Measurements from ENCODE around the gene IL16.

IL16 gene

DNA sequence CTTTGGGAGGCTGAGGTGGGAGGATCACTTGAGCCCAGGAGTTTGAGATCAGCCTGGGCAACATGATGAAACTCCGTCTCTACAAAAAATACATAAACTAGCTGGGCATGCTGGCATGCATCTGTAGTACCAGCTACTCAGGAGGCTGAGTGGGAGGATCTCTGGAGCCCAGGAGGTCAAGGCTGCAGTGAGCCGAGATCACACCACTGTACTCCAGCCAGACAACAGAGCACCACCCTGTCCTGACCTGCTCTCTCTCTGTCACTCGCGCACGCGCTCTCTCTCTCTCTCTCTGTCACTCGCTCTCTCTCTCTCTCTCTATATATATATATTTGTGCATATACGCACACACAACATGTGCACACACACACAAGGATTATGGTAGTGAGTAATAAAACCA lies 61.8 kb downstream of the IL16 start:
- DNase-seq = no peak

DNA sequence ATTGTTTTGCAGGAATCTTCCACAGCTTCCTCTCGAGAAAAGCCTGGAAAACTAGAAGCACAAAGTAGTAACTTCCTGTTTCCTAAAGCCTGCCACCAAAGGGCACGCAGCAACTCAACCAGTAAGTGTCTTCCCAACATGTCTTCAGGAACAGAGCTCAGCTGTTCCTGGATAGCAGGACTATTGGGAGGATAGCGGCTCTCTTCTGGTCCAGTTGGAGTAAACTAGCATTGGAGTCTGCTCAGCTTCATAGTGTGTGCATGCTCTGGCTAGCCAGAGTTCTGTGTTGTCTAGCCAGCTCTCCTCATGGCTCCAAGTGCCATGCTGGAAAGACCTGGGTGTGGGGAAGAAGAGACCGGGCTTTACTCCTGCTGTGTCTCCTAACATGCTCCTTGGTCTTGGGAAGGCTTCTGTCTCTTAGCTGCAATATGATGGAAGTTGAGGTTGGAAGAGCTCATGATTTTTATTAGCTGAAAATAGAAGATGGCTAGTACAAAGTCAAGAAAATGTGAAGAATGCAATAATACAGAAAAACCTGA lies 63.1 kb downstream of the IL16 start:
- no peak for DNase-seq

DNA sequence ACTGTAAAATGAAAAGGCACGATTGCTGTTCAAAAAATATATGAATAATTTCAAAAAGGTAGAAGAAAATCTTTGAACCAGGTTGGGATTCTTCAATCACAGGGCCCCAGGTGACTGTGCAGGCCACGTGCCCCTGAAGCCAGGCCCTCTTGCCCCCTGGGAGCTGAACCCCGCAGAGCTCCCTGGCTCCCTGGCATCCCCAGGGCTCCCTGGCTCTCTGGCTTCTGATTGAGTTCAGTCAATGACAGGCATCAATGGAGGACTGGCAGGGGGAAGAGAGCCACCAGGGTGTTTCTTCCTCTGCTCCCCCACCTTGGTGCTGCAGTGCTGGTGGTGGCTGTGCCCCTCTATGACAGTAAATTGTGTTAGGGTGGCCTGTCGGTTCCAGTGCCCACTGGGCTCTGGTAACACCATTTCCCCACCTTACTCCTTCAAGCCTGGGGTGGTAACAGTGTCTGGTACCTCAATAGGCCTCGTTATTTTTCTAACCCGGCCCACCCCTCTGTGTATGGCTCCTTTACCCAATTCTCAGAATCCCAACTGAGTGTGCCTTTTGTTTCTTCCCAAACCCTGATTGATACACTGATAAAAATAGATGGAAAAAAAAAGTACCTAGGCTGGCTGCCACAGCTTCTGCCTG lies 64.6 kb downstream of the IL16 start:
- DNase-seq = no peak

DNA sequence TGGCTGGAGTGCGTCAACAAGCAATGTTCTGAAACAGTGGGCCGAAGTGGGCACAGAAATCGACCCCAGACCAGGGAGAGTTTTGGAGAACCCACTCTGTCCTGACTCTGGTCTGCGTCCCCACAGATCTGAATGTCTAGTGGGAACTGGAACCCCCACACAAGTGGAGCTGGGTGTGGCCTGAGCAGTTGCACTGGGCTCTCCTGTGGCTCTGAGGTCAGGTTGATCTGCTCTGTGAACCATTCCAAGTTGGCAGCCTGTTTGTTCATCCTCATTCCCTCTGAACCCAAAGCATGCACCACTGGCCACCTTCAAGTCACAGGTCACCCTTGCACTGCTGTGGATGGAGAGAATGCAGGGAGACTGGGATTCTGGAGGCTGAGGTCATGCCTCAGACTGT lies 66.8 kb downstream of the IL16 start:
- DNase-seq = no peak

DNA sequence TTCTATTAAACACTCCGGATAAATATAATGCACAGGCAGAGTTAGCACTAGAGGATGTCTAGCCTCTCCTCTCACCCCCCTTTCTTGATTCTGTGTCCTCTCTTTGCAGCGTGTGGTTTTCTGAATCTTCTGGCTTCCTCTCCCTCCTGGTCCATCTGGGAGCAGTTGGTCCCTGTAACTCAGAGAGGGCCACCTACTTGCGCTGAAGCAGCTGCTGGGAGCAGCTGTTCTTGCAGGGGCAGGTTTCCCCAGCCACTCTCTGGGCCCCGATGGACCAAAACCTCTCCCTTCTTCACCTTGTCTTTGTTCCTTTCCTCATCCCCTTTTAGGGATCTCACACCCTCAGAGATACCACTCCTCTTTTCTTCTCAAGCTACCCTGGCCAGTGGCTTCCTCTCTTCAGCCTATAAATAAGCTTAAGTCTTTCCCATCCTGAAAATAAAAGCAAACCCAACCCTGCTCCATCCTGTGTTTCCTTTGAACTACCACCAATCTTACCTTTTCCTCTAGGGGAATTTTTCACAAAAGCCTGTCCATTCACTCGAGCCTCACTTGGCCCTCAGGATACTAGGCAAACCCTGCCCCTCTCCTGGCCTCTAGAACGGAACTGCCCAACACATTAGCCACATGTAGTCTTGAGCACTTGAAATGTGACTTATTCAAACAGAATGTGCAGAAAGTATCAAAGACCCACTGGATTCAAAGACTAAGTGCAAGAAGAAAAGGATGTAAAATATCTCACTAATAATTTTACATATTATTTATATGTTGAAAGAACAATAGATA lies 67.6 kb downstream of the IL16 start:
- DNase-seq = no peak

DNA sequence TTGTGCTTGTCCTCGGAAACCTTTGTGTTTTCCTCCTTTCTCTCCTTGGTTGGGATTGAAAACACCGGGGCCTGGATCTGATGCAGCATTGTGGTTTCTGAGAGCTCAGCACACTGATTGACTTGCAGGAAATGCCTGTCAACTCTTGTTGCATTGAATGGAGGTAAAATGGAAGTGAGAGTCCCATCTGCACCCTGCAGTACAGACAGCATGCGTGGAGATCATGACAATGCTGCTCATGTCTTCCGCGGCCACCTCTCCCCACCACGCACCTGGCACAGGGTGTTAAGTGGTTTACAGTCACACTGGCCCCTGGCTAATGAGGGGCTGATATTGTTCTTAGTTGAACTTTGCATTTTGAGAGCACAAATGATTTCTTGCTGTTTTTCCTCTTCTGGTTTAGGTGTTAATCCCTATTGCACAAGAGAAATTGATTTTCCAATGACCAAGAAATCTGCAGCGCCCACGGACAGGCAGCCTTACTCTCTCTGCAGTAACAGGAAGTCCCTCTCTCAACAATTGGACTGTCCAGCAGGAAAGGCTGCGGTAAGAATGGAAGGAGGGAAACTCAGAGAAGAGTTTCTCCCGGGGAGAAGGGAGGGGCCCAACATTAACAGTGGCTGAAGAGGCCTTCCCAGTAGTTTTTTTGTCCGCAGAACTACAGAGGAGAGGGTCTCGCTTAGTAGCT lies 68.7 kb downstream of the IL16 start:
- DNase-seq = no peak

DNA sequence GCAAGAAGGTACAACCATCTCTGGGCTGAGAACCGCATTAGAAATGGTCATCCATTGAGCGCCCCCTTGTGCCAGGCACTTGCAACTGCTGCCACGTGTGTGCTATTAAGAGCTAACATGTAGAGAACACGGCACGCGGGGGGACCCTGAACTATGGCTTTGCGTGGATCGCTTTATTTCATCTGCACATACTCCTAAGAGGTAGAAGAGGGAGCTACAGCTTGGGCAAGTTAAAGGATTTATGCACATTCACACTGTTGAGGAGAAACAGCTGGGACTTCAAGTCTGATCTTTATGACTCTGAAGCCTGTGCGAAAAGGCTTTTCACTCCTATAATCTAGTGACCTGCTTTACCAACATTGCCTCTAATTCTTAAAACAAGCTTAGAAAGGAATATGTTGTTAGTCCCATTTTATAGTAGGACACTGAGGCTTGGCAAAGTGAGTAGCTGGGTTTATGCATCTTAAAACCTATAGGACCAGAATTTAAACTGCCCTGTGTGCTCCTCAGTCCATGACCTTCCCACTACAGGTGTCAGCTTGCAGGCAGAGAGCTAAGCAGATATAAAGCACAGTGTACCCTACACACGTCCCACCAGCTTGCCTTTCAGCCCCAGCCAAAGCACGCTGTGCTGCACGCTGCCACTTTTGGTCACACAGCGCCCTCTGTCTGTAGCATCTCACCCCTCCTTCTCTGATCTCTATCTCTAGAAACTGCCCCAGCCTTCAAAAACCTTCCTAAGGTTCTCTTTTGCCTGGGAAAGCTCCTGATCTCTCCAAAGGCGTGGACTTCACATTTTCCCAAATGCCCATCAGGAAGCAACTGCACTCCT lies 69.5 kb downstream of the IL16 start:
- peak; percentile 54 for DNase-seq

DNA sequence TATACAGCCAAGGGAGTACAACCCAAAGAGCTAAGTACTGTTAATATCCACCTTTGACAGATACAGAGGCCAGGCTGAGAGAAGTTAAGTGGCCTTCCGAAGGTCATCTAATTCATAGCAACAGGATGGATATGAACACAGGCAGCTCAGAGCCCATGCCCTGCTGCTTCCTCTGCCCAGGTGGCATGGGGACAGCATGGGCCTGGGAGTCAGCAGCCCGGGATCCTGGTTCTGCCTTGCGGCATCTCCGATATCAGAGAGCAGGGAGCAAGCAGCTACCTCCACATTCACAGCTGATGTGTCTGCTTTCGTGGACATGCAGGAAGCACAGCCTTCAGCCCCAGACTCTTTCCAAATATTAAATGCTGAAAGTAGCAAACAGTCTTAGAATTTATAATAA lies 71.7 kb downstream of the IL16 start:
- DNase-seq = no peak

DNA sequence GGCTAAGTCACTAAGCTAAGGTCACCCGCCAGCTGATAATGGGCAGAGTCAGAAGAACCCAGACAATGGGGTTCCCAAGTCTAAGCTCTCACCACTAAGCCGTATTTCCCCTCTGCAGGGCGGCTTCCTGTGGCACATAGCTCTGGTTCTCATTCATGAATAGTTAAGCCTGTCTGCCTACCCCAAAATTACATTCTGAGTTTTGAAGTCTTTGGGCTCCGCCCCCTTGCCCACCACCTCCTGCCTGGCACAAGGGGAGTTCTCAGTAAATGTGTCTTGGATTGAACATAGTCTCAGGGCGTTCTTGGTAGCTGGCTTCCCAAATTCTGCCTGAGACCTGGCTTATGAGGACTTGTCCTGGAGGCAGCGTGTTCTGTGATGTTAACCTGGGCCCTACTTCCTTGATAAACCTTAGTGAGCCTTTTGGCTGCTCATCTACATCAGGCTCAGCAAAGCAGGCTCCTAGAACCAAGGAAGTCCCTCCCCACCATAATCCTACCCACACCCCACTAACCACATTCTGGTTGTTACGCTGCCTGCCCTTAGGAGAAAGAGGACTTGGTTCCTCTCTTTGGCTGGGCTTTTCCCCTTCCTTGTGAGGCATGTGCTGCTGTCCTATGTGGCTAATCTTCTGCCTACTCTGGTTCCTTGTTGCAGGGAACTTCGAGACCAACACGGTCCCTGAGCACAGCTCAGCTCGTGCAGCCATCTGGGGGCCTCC lies 72.4 kb downstream of the IL16 start:
- DNase-seq = no peak

DNA sequence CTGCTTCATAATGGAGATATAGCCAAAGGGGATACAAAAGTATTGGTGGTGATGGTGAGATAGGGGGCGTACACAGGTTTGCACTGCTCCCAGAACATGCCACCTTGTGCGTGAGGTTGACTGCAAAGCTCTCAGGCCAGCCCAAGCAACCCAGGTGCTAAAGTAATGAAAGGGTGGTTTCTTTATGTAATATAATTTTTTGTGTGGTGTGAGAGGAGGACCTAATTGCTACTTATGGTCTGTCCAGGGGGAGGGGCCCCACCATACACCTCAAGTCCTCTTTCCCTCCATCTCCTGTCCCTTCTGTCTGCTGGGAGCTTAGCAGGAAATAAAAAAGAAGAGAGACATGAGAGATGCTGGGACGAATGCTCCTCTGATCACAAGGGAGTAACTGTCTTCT lies 73.5 kb downstream of the IL16 start:
- DNase-seq = no peak

DNA sequence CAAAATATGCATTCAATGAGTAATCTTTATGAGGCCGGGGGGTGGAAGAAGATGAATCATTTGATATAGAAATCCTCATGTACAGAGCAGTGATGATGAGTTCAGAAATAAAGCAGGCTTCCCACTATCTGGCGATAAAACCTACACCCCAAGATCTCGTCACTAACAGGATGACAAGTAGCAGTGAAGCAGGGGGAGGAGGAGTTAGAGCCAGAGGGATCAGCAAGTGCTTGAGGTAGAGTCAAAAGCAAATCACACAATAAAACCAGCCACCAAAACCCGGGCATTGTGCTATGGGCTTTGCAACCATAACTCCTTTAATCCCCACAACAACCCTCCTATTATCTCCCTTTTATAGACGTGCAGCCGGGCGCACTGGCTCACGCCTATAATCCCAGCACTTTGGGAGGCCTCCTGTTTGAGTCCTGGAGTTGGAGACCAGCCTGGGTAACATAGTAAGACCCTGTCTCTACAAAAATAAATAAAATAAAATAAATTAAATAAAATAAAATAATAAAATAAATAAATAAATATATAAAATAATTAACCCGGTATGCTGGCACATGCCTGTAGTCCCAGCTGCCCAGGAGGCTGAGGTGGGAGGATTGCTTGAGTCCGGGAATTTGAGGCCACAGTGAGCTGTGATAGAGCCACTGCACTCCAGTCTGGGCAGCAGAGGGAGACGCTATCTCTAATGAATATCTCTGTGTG lies 74.3 kb downstream of the IL16 start:
- DNase-seq = no peak

DNA sequence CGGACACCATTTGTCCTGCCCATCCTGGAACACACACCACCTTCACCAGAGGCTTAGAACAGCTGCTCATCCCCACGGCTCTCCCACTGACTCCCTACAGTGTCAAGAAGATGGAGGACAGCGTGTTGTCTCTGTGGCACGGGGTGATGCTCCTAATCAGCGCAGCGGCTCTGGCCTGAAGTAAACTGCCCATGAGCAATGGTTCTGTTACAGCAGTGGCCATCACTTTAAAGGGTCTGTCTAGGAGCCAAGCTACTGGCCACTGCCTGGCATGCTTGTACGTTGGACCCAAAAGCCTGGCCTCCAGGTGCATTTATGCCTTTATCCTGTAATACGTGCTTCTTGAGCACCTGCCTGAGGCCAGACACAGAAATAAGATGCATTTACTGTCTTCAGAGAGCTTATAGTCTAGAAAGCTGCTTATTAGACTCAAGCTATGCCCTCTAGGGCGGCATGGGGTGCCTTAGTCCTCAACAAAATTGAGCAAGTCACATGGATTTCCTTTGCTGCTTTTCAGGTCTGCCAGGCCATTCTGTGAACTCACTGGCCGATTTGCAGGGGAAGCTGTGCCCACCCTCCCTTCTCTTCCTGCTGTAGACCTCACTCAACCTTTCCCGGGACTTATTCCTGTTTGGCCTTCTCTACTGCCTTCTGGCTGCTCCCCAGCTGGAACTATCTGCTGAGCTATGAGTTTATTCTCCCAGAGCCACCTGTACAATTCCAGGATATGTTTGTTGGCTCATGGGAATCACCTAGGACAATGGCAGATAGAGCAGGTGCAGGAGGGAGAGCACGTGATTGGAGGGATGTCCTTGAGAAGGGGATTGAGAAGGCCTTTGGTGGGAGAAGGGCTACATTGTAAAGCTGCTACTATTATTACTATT lies 75.3 kb downstream of the IL16 start:
- no peak for DNase-seq

DNA sequence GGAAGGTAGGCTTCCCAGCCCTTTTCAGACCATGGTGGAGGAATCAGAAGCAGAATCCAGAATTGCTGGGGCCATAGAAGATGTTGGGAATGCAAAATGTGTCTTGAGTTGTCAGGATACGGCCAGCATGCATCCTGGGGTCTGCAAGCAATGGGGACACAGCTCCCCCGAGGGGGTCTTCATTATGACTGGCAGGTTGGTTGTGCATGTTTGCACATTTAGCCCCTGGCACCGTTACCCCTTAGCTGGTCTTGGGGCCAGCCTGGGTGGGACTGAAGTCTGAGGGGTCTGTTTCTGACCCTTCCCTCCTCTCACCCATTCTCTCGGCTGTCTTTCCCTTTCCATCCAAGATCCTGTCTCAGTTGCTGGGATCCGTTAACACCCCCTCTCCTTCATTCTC lies 76.5 kb downstream of the IL16 start:
- DNase-seq = no peak

DNA sequence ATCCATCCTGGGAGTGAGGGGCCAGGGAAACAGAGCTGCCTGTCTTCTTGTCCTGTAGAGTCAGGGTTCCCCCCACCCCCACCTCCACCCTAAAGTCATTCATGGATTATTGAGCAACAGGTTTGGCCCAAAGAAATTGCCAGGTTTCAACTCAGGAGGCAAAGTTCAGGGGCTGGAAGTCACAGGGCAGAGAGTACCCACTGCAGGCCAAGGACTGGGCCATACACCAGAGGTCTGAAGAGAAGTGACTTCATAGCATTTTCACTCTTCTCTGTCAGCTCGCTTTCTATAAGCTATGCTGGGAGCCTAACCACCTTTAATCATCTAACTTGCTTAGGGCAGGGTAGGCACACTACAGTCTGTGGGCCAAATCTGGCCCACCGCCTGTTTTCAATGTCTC lies 77.2 kb downstream of the IL16 start:
- no peak for DNase-seq

DNA sequence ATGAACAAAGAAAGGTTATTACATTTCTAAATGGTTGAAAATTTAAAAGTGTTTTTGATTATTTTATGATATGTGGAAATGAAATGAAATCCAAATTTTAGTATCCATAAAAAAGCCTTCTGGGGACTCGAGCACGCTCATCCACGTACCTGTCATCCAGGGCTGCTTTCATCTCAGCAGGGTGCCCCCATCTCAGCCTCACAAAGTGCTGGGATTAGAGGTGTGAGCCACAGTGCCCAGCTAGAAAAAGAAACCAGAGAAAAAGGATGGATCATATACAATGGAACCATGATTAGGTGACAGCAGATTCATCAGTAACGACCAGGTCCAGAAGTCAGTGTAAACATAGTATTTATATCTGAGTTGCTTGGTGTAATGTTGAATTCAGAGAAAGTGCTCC lies 77.6 kb downstream of the IL16 start:
- DNase-seq = no peak

DNA sequence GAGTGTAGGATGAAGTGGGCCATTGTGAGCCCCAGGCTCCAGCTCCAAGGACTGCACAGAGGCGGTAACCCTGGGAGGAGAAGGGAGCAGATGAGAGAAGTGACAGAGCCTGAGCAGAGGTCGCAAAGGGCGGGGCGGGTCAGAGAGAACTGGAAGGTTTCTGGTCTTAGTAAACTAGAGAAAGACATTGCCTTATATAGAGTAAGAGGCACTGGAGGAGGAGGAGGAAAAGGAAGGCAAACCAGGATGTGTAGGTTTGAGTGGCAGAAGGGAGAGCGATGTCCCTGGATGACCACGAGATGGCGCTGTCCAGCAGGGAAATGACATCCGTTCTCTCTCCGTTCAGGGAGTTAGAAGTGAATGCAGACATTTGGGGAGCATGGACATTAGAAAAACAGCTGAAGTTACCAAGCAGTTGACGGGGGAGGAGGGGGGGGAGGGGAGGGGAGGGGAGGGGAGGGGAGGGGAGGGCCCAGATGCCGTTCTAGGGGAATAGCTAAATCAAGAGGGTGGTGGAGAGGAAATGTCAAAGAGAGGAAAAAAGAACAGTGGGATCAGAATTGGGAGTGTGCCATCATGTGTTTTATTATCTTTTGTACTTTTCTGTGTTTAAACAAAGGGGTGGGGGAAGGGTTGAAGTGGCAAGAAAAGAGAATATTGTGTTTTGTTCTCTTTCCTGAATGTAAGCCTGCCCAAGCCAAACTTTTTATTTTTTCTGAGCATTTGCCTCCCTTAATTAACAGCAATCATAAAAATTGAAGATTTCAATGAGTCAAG lies 78.4 kb downstream of the IL16 start:
- peak; percentile 34 for DNase-seq

DNA sequence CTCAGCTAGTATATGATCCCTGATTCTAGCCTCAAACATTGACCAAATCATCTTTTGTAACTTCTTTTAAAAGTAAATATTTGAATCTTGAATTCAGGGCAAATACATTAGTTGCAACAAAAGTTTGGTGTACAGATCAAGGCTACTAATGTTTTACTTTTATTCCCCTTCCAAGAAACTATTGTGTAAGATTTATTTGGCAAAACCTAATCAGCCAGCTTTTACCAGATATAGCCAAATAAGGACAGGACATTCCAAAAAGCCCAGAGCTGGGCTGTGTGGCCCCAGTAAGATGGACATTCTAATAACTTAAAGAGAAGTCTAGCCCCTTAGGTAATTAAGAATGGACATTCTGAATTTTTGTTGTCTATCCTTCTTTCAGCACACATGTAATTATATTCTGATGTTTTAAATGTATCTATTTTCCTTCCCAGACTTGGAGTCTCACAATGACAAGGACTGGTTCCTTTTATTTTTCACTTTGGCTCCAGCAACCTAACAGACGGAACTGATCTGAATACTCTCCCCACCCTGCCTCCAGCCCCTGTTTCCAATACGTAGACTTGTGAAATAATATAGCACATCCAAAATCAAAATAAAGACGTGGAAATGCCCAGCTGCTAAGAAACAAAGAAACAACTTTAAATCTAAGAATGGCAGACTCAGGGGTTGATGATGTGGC lies 79.2 kb downstream of the IL16 start:
- DNase-seq = no peak

DNA sequence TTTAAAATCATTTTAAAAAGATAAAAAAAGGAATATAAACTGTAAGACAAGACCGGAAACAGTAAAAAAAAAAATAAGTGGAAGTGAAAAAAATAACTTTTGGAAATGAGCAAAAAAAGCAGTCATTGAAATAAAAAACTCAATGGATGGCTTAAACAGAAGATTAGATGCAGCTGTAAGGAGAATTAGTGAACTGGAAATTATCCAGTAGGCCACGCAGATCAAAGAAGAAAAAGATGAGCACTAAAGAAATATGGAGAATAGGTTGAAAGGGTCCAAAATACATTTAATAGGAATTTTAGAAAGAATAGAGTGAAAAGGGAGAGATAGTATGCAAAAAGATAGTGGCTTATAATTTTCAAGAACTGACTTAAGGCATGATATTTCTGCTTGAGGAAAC lies 80.3 kb downstream of the IL16 start:
- DNase-seq = no peak

DNA sequence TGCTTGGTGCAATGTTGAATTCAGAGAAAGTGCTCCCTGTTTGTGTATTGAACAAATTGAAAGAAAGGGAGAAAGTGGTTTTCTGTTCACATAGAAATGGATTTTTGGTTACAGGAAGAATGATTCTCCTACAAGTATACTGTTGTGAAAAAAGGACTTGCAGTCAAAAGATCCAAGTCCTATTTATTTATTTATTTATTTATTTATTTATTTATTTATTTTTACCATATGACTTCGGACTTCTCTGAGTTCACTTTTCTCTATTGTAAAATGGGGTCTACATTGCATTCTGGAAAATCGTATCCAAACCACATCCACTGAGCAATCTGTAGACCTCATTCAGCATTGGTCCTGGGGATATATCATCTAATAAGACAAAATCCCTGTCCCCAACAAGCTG lies 81.2 kb downstream of the IL16 start:
- no peak for DNase-seq
